T-helper 22 cell (primary cell): ENCODE results near the gene IRAG1.

Source experiments
- DNase-seq: peaks from one replicate; pipeline ENCODE4 v3.0.0-alpha.2; 2020; ENCODE audit warnings: low read depth

IRAG1 gene

GRCh38 chr11:10646005-10646404, 47.5 kb downstream of the IRAG1 start:
- no peak for DNase-seq

GRCh38 chr11:10645212-10645795, 48.3 kb downstream of the IRAG1 start:
- no peak for DNase-seq
